Loucy (cell line): Measurements from ENCODE around the gene ABCC11.

Experiments
- H2AFZ ChIP-seq: fragments of 200-600 bp; sonication (generic); 2 replicates; pipeline ENCODE4 v1.6.0; 2016; ENCODE audit warnings: antibody characterized with exemption, mild to moderate bottlenecking, low read length, moderate library complexity
- H3F3A ChIP-seq: fragments of 200-600 bp; 2 replicates; pipeline ENCODE4 v1.6.0; 2016; ENCODE audit warnings: antibody characterized with exemption, low read depth, mild to moderate bottlenecking
- H3K27me3 ChIP-seq: fragments of 200-600 bp; sonication (generic); 2 replicates; pipeline ENCODE4 v1.6.1; 2014; ENCODE audit warnings: low read length, mild to moderate bottlenecking; ENCODE audit not compliant: insufficient read depth, poor library complexity, severe bottlenecking
- H3K36me3 ChIP-seq: fragments of 200-600 bp; sonication (generic); 2 replicates; pipeline ENCODE4 v1.6.1; 2016; ENCODE audit warnings: low read length; ENCODE audit not compliant: insufficient read depth
- H3K4me1 ChIP-seq: fragments of 200-600 bp; sonication (generic); 2 replicates; pipeline ENCODE4 v1.5.1; 2014; ENCODE audit warnings: low read length, mild to moderate bottlenecking; ENCODE audit not compliant: insufficient read depth, poor library complexity, severe bottlenecking
- H3K4me2 ChIP-seq: fragments of 200-600 bp; sonication (generic); 2 replicates; pipeline ENCODE4 v1.6.0; 2014; ENCODE audit warnings: antibody characterized with exemption, low read length, low read depth, mild to moderate bottlenecking; ENCODE audit not compliant: poor library complexity, severe bottlenecking
- H3K4me3 ChIP-seq: fragments of 200-600 bp; sonication (generic); 2 replicates; pipeline ENCODE4 v1.5.1; 2014; ENCODE audit warnings: low read length, mild to moderate bottlenecking, mixed read lengths; ENCODE audit not compliant: poor library complexity, severe bottlenecking
- H3K79me2 ChIP-seq: fragments of 200-600 bp; sonication (generic); 2 replicates; pipeline ENCODE4 v1.6.1; 2014; ENCODE audit warnings: low read length; ENCODE audit not compliant: insufficient read depth
- H3K9ac ChIP-seq: fragments of 200-600 bp; sonication (generic); 2 replicates; pipeline ENCODE4 v1.6.0; 2014; ENCODE audit warnings: mild to moderate bottlenecking, low read depth, low read length, moderate library complexity; ENCODE audit not compliant: poor library complexity, severe bottlenecking
- H3K9me2 ChIP-seq: fragments of 200-600 bp; sonication (generic); replicated peaks from 2 replicates; pipeline ENCODE4 v1.6.1; 2016; ENCODE audit warnings: low read depth, low read length, mixed read lengths
- H3K9me3 ChIP-seq: fragments of 200-600 bp; sonication (generic); 2 replicates; pipeline ENCODE4 v1.6.1; 2014; ENCODE audit warnings: mild to moderate bottlenecking, antibody characterized with exemption, low read length, low read depth; ENCODE audit not compliant: insufficient read depth
- H4K20me1 ChIP-seq: fragments of 200-600 bp; sonication (generic); 2 replicates; pipeline ENCODE4 v1.6.0; 2014; ENCODE audit warnings: antibody characterized with exemption, low read length, mild to moderate bottlenecking; ENCODE audit not compliant: insufficient read depth, poor library complexity, severe bottlenecking
- EZH2phosphoT487 ChIP-seq: fragments of 200-600 bp; IDR thresholded peaks from 2 replicates; pipeline ENCODE4 v1.6.1; 2018; ENCODE audit warnings: antibody characterized with exemption, mild to moderate bottlenecking, moderate library complexity, borderline replicate concordance
- TF ChIP-seq, protein P1 (sequence below): fragments of 200-600 bp; sonication (generic); conservative IDR thresholded peaks from 2 replicates; pipeline ENCODE4 v1.5.1; 2014; ENCODE audit warnings: mild to moderate bottlenecking, antibody characterized with exemption, low read length

Gene ABCC11

DNA sequence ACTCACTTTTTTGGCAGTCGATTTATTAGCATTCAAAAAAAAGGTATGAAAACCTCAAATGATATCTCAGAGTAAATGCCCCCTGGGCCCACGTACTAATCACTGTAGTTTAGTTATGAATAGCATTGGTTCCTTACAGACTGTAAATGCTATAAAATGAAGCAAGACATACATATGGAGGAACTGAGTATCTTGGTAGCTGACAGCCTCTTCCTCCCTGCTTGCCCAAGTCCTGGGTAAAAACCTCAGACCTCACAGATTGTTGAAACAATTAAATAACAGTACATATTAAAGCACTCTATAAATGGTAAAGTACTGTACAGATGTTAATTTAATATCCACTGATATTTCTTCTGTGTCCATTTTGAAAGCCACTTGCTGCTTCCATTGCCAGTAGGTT, 33.2 kb upstream of the ABCC11 start:
- no peak for TF ChIP-seq EZH2phosphoT487
- TF ChIP-seq, protein P1, sequence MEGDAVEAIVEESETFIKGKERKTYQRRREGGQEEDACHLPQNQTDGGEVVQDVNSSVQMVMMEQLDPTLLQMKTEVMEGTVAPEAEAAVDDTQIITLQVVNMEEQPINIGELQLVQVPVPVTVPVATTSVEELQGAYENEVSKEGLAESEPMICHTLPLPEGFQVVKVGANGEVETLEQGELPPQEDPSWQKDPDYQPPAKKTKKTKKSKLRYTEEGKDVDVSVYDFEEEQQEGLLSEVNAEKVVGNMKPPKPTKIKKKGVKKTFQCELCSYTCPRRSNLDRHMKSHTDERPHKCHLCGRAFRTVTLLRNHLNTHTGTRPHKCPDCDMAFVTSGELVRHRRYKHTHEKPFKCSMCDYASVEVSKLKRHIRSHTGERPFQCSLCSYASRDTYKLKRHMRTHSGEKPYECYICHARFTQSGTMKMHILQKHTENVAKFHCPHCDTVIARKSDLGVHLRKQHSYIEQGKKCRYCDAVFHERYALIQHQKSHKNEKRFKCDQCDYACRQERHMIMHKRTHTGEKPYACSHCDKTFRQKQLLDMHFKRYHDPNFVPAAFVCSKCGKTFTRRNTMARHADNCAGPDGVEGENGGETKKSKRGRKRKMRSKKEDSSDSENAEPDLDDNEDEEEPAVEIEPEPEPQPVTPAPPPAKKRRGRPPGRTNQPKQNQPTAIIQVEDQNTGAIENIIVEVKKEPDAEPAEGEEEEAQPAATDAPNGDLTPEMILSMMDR, result no peak
- H4K20me1 ChIP-seq, result no peaks in the 10 kb centered on the region
- no peak overlapping the region for H3K4me2 ChIP-seq
- H3K9ac ChIP-seq, result no peak overlapping the region
- no peaks in the 10 kb centered on the region for H3K9me2 ChIP-seq
- H3K9me3 ChIP-seq, result no peaks in the 10 kb centered on the region
- H3K79me2 ChIP-seq, result no peaks in the 10 kb centered on the region
- H2AFZ ChIP-seq, result no peak overlapping the region
- H3K36me3 ChIP-seq, result peaks cover 38% of the 10 kb centered on the region; the same call in 1 of the 2 replicates
- no peaks in the 10 kb centered on the region for H3F3A ChIP-seq
- H3K4me1 ChIP-seq, result peaks cover 5% of the 10 kb centered on the region
- H3K4me3 ChIP-seq, result no peak overlapping the region
- no peaks in the 10 kb centered on the region for H3K27me3 ChIP-seq

- Histone ChIP-seq H3K9ac (no peak overlapping the region), H3K9me3 (no peaks in the 10 kb centered on the region), H3K27me3 (no peaks in the 10 kb centered on the region), H3F3A (no peaks in the 10 kb centered on the region), H3K9me2 (no peaks in the 10 kb centered on the region), H3K4me3 (no peak overlapping the region), H4K20me1 (no peaks in the 10 kb centered on the region), H3K36me3 (peaks cover 49% of the 10 kb centered on the region; the same call in 1 of the 2 replicates), H2AFZ (no peak overlapping the region), H3K79me2 (no peaks in the 10 kb centered on the region), H3K4me2 (no peak overlapping the region), H3K4me1 (no peaks in the 10 kb centered on the region)
- TF ChIP-seq, protein P1, result no peak
- TF ChIP-seq EZH2phosphoT487, result no peak
Measured at GRCh38 chr16:48279199-48279598, 31.9 kb upstream of the ABCC11 start.

DNA sequence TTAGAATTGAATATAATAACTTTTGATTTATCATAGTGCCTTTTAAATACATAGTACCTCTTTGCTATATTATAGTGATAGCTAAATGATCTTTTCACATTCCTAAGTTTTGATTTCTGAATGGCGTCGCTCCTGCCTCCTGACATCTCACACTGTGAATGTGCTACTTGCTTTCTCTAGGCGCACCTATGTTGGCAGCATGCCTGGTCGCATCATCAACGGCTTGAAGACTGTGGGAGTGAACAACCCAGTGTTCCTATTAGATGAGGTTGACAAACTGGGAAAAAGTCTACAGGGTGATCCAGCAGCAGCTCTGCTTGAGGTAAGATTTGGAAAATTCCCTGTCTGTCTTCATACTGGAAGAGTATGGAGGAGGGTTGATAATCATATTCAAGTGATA, 29.8 kb upstream of the ABCC11 start:
- TF ChIP-seq, protein P1, result no peak
- TF ChIP-seq EZH2phosphoT487, result no peak
- Histone ChIP-seq H3K9me2 (no peaks in the 10 kb centered on the region), H3K4me3 (no peak overlapping the region), H3K79me2 (no peaks in the 10 kb centered on the region), H3K9me3 (no peaks in the 10 kb centered on the region), H4K20me1 (peaks cover 2% of the 10 kb centered on the region), H2AFZ (no peak overlapping the region), H3K4me2 (no peak overlapping the region), H3K9ac (no peak overlapping the region), H3K27me3 (no peaks in the 10 kb centered on the region), H3K4me1 (no peaks in the 10 kb centered on the region), H3F3A (no peaks in the 10 kb centered on the region), H3K36me3 (peaks cover 48% of the 10 kb centered on the region; the same call in 1 of the 2 replicates)
